Measurements from ENCODE around the gene CD96. TPM values are rescaled to one million over a fixed set of nuclear protein-coding genes. Genes with fewer than 3 reads are reported as not detected.

Gene CD96
- total and polyA plus RNA-seq, 2 donors (not counting 3 experiments of a cell fraction or from before 2014, with no cell fraction given): not detected

- CTCF ChIA-PET: no interaction called here
- dilution Hi-C loops (cut with MboI; ENCODE audit: extremely low pct_ligation_motif_present, low sequenced_read_pairs) (no loop called here), intact Hi-C loops (cut with micrococcal nuclease) (no loop called here)
- H3K4me3 ChIP-seq (replicated peaks in 1 of 3; ENCODE audit: insufficient read depth in 1 of 3, low read depth in 1 of 3, low read length in 3 of 3): no peak overlapping the region
- no peak overlapping the region for H3K4me2 ChIP-seq (ENCODE audit: insufficient read depth, low read length)
- H3K9me1 ChIP-seq (replicated peaks; ENCODE audit: control insufficient read depth, extremely low read depth, insufficient read depth, low read length): no peaks in the 10 kb centered on the region
- no peak overlapping the region for H3K27ac ChIP-seq (ENCODE audit: insufficient read depth, low read depth, low read length)
- no peaks in the 10 kb centered on the region for H3K9me3 ChIP-seq (replicated peaks; ENCODE audit: control insufficient read depth, insufficient read depth, low read length)
- DNase-seq (ENCODE audit: low read depth, low spot score) (no peak), FAIRE-seq (no peak)
- H3K27me3 ChIP-seq (ENCODE audit: control insufficient read depth in 2 of 2, insufficient read depth in 2 of 2, low read length in 2 of 2): peaks cover 6 to 14% of the 10 kb centered on the region in 2 experiments
- POLR2A ChIA-PET: no interaction called here
- H3K9ac ChIP-seq (replicated peaks; ENCODE audit: extremely low read depth, insufficient read depth, low read length): no peak overlapping the region
- TF ChIP-seq FOS (IDR thresholded peaks at IDR 0.05; ENCODE audit: borderline replicate concordance, insufficient read depth, low read length) (no peak), MAX (IDR thresholded peaks at IDR 0.05; ENCODE audit: insufficient read depth, insufficient read length) (no peak), MYC (IDR thresholded peaks at IDR 0.05; ENCODE audit: low read depth, low read length) (no peak)
- BruUV-seq (replicated peaks): no TSS peak
- no peaks in the 10 kb centered on the region for H4K20me1 ChIP-seq (replicated peaks; ENCODE audit: control insufficient read depth, extremely low read depth, insufficient read depth, low read length)
- no peaks in the 10 kb centered on the region for H3K36me3 ChIP-seq (ENCODE audit: control insufficient read depth in 2 of 2, extremely low read depth in 1 of 2, insufficient read depth in 2 of 2, low read length in 2 of 2)
- H3K79me2 ChIP-seq (ENCODE audit: control insufficient read depth, insufficient read depth, low read length): no peaks in the 10 kb centered on the region
- H3K4me1 ChIP-seq (ENCODE audit: control insufficient read depth, extremely low read depth, insufficient read depth, low read length): peaks cover 11% of the 10 kb centered on the region
- H2AFZ ChIP-seq (ENCODE audit: low read depth, low read length): no peak overlapping the region
Observed at GRCh38 chr3:111662907-111663306, 120.9 kb downstream of the CD96 start.

- Histone ChIP-seq H3K4me1 (ENCODE audit: control insufficient read depth, extremely low read depth, insufficient read depth, low read length) (peaks cover 27% of the 10 kb centered on the region), H3K9me1 (replicated peaks; ENCODE audit: control insufficient read depth, extremely low read depth, insufficient read depth, low read length) (no peaks in the 10 kb centered on the region), H3K9ac (replicated peaks; ENCODE audit: extremely low read depth, insufficient read depth, low read length) (no peak overlapping the region), H3K4me2 (ENCODE audit: insufficient read depth, low read length) (no peak overlapping the region), H2AFZ (ENCODE audit: low read depth, low read length) (peak overlapping the region; percentile 11), H3K79me2 (ENCODE audit: control insufficient read depth, insufficient read depth, low read length) (no peaks in the 10 kb centered on the region), H3K27ac (ENCODE audit: insufficient read depth, low read depth, low read length) (no peak overlapping the region), H3K9me3 (replicated peaks; ENCODE audit: control insufficient read depth, insufficient read depth, low read length) (no peaks in the 10 kb centered on the region), H3K27me3 (ENCODE audit: control insufficient read depth in 2 of 2, insufficient read depth in 2 of 2, low read length in 2 of 2) (no peaks in the 10 kb centered on the region), H3K36me3 (ENCODE audit: control insufficient read depth in 2 of 2, extremely low read depth in 1 of 2, insufficient read depth in 2 of 2, low read length in 2 of 2) (no peaks in the 10 kb centered on the region), H4K20me1 (replicated peaks; ENCODE audit: control insufficient read depth, extremely low read depth, insufficient read depth, low read length) (no peaks in the 10 kb centered on the region), H3K4me3 (replicated peaks in 1 of 3; ENCODE audit: insufficient read depth in 1 of 3, low read depth in 1 of 3, low read length in 3 of 3) (no peak overlapping the region)
- intact Hi-C loops (cut with micrococcal nuclease) (no loop called here), dilution Hi-C loops (cut with MboI; ENCODE audit: extremely low pct_ligation_motif_present, low sequenced_read_pairs) (no loop called here)
- DNase-seq (ENCODE audit: low read depth, low spot score): no peak
- CTCF ChIA-PET: interaction anchor here (1.0 to 2.3 kb wide), 7 partner anchors 13 to 377 kb away, joined by 3 to 12 read pairs (median 4); no protein-coding TSS in a partner anchor
- FAIRE-seq: peak; percentile 52
- BruUV-seq (replicated peaks): no TSS peak
- peak; percentile 10 for TF ChIP-seq FOS (IDR thresholded peaks at IDR 0.05; ENCODE audit: borderline replicate concordance, insufficient read depth, low read length)
- no peak for TF ChIP-seq JUN (IDR thresholded peaks at IDR 0.05; ENCODE audit: borderline replicate concordance, insufficient read depth, insufficient read length, low read depth)
- POLR2A ChIA-PET: no interaction called here
Observed at GRCh38 chr3:111666041-111666735, 124.2 kb downstream of the CD96 start.

All from endothelial cell of umbilical vein (primary cell).